GM12872 (cell line): Measurements from ENCODE around the gene IQCM.

Experiments used
- TF ChIP-seq, protein P1 (sequence below): IDR thresholded peaks from 3 replicates; pipeline ENCODE4 v1.5.1; 2011; ENCODE audit warnings: low read depth, mild to moderate bottlenecking, low read length, moderate library complexity; ENCODE audit not compliant: insufficient read depth

IQCM gene

DNA sequence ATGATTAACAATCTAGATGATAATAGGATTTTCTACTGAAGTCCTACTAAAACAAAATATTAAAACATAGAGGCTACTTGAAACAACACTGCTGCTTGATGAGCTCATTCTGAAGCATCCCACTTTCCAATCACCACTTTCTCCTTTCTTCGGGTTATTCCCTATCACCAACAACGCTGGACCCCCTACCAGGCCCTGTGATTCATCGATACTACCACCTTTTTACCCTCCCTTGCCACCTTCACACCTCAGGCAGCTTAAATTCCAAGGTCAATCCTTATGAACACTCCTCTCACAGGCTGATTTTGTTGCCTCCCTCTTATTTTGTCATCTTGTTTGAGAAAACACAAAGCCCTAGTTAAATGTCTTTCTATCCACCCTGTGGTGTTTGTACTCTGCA lies 102.6 kb downstream of the IQCM start:
- TF ChIP-seq, protein P1, sequence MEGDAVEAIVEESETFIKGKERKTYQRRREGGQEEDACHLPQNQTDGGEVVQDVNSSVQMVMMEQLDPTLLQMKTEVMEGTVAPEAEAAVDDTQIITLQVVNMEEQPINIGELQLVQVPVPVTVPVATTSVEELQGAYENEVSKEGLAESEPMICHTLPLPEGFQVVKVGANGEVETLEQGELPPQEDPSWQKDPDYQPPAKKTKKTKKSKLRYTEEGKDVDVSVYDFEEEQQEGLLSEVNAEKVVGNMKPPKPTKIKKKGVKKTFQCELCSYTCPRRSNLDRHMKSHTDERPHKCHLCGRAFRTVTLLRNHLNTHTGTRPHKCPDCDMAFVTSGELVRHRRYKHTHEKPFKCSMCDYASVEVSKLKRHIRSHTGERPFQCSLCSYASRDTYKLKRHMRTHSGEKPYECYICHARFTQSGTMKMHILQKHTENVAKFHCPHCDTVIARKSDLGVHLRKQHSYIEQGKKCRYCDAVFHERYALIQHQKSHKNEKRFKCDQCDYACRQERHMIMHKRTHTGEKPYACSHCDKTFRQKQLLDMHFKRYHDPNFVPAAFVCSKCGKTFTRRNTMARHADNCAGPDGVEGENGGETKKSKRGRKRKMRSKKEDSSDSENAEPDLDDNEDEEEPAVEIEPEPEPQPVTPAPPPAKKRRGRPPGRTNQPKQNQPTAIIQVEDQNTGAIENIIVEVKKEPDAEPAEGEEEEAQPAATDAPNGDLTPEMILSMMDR, result no peak

DNA sequence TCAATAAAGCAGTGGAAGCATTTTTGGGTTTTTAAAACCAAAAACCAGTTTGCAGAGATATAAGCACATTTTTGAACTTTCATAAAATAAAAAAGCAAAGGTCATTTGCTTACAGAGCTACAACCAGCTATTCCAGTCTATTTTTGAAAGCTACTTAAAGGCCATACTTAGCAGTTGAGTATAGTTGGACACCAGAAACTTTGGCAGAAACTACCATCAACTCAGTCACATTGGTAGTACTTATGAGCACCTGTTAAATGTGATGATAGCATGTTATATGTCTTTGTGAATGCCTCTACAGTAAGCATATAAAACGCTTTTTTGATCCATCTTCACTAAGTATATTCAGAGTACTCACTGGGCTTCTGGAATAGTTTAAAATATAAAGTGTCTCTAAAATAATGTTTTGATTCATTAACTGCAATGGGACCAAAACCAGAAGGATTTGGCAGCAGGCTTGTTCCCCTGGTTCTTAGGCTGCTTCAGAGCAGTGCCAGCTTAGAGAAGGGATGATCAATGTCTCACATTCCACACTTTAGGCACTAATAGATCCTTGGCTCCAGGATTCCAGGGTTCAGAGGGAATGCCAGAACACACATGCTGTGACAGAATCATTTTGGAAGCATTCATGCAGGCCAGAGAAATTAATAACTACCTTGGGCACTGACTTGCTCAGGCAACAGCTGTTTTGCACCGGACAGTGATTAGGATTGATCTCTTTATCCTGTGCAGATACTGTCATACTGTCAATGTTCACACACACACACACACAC lies 103.9 kb downstream of the IQCM start:
- TF ChIP-seq, protein P1, result no peak

DNA sequence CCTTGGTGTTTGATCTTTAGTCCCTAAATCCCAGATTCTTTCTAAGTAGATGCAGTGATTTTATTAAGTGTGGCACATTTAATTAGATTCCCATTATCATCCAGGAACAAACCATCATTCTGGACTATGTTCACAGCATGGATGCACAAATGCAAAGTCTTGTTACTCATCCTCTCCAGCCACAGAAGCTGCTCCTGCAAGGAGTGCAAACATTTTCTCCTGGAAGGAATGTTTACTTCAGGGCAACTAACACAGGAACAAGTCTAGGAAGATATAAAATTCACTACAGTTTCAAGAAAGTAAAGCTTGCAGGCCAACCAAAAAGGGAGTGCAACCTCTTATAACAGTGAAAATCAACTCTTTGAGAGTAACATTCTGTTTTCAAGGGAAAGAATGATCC lies 106.0 kb downstream of the IQCM start:
- TF ChIP-seq, protein P1, result no peak

DNA sequence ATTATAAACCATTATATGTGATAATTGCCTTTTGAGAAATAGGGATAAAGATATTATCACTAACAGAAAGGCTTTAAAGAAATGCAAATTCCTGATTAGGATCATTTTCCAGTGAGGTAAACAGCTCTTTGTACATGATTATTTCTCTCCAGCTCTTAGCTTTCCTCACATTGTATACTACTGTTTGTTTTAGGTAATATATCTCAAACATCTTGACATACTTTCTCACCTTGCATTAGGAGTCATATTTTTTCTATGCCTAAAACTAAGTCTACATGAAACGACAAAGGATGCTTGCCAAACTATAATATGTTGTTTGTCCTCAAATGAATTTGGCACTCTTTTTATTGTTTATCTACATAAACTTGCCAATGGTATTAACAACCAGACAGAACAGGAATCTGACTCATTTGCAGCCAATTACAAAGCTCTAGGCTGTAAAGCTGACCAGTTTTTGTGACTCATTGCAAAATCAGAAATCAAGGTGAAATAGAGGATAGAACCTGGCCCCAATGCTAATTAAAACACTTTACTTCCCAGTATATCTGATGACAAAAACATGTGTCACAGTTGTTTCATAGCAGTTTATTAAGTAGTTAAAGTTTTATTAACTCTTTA lies 107.0 kb downstream of the IQCM start:
- TF ChIP-seq, protein P1, result no peak

DNA sequence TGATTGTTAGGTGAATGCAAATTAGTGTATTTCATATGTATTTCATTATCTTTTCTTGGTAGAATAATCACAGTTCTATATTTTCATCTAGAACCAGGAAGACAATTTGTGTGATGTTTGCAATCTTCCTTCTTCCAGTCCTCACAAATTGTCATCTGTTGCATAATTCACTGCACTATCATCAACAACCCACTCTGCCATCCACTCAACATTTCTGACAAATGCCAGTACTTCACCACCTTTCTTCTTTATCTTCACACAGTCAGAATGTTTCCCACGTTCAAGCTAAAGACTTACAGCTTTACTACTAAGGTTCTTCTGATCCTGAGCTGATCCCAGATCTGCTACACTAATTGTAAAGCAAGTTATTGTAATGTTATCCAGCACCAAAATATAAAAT lies 107.8 kb downstream of the IQCM start:
- TF ChIP-seq, protein P1, result no peak

DNA sequence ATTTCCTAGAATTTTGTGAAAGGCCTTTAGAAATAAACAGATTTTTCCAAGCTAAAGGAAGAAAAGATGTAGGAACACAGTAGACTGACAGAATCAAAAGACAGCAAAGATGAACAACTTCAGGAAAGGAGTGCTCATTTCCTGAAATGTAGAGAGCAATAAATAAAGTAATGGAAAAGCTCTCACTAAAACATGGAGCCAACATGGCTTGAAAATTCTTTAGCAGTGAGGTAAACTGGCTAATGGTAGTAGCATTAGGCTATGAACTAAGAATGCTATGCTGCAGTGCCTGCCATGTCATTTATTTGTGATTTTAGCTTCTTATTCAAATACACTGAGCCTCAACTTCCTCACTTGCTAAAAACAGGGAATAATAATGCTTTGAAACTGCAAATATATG lies 108.7 kb downstream of the IQCM start:
- TF ChIP-seq, protein P1, result no peak

DNA sequence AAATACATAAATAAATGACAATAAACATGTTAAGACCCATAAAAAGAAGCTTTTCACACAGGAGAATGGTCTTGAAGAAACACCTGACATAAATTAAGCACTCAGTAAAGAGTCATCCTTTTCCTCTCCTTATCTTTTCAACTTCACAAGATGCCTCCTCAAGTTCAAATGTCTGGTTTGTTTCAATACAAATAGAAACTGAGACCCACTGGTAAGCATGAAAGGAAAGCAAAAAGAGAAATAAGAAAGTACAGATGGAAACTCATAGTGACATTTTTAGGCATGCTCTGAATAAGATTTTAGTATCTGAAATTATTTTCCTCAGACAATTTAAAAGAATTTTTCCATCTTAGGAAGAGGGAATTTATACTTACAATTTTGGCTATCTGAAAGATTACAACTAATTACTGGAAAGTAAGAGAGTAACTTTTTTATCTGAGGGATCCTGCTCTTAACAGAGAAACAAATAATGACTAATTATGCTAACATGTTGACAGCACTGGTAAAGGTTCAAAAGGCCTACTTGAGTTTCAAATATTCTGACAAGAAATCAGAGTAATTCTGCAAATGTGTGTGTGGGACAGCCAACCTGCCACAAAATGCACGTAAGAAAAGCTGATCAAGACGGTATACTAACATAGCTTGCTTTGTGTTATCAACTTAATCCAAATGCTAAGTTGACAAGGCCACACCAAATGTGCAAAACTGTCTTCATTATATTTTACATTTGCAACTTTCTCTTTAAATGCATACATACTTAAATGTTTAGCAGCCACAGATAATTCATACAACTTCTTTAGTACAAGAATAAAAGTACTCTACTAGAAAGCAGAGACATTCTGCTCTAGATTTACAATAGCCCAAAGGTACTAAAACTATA lies 113.0 kb downstream of the IQCM start:
- TF ChIP-seq, protein P1, result no peak
